Fibroblast of skin of back (primary cell): ENCODE data around the gene LRRC75A.
A peak's percentile ranks its signal among the peaks of the same experiment; 100 is the strongest.
"Not testable (repeated sequence)": the region's sequence is repeated elsewhere in the genome, so short reads cannot be mapped to it uniquely, and the experiment has no call there.

Experiments
- DNase-seq: peaks from one replicate; pipeline ENCODE4 v3.0.0-alpha.2; 2013

Gene LRRC75A

GRCh38 chr17:16449121-16449570 is 42.8 kb downstream of the LRRC75A start:
- peak; percentile 53 for DNase-seq

- no peak for DNase-seq
Measured at GRCh38 chr17:16448490-16448889, 43.5 kb downstream of the LRRC75A start.

DNA sequence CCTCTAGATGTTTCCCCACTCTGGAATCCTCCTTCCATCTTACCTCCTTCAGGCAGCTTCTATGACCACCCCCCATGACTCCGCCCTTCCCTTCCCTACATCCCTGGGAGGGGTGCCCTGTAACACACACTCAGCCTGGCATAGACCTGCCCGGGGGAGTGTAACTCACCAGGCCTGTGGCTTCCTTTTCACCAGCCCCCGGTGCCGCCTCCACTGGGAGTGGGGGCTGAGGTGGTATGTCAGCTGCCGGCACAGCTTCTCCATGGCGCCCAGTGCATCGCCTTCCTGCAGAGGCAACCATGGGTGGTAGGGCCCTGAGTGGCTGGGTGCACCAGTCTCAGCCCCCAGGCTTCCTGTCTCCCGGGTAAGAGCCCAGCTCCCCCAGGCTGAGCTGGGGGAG is 44.3 kb downstream of the LRRC75A start:
- DNase-seq, result no peak

GRCh38 chr17:16446338-16446983 is 45.5 kb downstream of the LRRC75A start:
- DNase-seq, result no peak

DNA sequence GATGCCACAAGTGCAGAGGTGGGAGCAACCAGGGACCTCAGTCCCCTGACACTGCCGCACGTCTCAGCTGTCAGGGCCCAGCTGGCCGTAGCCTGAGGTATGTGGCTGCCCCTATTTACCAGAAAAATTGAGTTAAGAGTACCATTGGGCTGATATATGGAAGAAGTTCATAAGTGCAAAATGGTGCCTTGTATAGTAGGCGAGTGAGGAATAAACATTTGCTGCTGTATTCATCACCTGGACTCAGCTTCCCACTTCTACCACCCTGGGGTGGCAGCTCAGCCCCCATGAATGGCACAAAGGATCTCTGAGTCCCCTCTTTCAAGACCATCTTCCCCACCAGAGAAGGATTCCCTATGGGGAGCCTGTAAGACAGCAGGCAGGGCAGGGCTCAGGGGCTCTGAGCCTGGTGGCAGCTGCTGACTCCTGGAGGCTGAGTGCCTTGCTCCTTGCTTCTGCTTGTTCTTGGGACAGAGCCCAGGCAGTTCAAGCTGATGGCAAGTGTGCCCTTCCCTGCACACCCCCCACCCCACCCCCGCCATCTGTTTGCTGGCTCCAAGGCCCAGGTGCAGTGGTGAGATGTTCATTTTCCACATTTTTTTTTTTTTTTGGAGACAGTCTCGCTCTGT is 47.6 kb downstream of the LRRC75A start:
- no peak for DNase-seq

DNA sequence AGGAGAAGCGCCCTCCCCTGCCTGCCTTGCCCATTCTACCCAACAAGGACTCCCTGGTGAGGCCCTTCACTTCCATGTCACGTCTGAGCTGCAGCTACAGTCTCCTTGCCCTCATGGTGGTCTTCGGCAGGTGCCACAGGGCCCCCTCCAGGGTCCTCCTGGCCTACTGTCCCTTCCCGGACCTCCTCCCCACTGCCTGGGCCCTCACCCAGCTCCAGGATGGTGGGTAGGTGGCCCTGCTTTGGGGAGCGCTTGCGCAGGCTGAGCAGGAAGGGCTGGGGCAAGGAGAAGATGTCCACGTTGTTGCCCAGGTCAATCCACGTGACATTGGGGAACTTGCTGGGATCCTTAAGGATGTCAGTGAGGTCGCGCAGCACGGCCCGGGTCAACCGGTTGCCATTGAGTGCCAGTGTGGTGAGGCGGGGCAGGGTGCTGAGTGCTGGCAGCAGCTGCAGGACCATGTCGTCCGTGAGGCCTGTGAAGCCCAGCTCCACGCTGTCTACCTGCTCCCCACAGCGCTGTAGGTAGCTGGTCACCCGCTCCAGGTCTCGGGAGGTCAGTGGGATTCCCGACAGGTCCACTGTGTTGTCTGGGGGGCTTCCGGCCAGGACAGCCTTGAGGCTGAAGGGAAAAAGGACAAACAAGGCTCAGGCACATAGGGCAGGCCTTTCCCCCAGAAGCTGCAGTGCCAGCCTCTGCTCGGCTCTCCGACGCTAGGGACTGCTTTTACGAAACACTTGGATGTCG is 48.3 kb downstream of the LRRC75A start:
- DNase-seq, result no peak

GRCh38 chr17:16442594-16443510 is 49.1 kb downstream of the LRRC75A start:
- no peak for DNase-seq

GRCh38 chr17:16442141-16442540 is 49.9 kb downstream of the LRRC75A start:
- no peak for DNase-seq

GRCh38 chr17:16440901-16441629 is 50.9 kb downstream of the LRRC75A start:
- no peak for DNase-seq

DNA sequence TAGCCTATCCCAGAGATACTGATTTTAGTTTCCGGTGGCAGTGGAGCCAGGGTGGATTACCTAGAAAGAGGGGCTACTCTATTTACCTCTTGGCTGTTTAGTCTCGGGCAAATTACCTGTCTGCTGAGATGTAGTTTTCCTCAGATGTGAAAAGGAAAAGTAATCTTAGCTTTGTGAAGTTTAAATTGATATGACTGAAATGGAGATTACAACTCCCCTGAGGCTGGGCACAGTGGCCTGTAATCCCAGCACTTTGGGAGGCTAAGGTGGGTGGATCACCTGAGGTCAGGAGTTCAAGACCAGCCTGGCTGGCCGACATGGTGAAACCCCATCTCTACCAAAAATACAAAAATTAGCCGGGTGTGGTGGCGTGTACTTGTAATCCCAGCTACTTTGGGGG is 51.6 kb downstream of the LRRC75A start:
- not testable (repeated sequence) for DNase-seq

DNA sequence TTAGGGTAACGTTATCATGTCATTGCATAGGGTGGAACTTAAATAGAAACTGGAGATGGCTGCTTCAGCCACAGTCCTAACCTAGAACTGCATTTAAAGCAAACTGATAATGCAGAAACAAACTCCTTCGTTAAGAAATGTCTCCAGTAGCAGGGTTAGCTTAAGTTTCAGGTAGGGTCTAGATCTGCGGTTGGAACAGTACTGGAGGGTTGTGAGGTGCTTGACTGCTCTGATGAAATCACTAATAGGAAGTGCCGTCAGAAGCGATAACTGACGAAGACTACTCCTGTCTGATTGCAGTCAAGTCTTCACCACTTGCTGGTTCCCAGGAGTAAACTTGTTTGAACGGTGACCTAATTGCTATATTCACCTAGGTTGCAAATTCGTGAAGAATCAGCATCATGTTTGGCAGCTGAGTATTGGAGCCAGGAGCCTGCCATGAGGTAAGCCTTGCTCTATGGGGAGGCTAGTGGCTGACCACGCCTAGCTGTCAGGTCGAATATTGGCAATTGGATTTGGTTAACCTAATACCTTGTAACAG is 52.1 kb downstream of the LRRC75A start:
- DNase-seq, result no peak

DNA sequence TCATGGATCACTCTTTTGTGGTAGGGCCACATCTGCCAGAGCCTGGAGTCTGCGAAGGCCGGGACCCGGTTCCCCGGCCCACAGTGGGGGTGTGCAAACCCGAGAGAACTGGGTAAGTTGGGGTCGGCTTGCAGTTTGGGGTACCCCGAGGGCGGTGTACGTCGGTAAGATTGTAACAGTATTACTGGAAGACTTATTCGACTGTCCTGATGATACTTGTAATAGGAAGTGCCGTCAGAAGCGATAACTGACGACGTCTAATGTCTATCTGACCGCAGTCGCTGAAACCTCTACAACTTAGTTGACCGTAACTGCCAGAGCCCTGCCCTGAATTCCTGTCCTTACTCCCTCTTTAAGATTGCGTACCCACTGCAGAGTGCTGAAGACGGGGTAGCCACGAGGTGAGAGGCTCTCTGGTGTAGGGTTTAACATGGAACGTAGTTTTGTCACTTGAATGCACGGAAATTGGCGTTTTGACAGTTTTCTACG is 52.6 kb downstream of the LRRC75A start:
- DNase-seq, result no peak

DNA sequence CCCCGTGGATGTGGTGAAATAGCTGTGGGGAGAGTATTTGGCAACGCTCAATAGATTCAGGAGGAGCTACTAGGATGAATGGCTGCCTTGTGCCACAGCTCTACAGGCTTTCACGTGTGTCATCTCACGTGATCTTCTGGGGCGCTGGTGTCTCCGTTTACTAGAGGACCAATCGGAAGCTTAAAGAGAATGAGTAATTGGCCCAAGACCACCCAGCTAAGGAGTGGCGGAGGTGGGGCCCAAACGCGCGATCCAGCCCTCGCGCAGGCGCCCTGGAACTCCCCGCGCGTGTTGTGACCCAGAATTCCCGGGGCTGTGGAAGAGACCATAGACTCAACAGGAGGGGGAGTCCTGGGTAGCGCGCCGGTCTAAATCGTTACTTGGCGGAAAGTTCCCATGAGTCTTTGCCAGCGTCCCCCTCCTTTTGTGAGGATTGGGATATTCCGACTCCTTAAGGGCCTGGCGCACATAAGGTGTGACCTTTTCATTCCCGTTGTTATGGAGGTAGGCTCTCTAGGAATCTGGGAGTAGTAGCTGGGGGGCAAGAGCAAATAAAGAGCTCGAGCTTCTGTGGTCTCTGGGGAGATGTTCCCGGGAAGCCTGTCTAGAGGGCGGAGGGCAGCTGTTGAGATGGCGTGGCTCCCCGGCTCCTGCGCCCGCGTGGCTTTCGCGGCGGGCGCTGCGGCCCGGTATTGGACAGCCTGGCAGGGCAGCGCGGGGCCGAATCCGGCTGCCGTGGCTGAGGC is 53.3 kb downstream of the LRRC75A start:
- DNase-seq, result peak; percentile 99

- no peak for DNase-seq
Measured at GRCh38 chr17:16438173-16438556, 53.8 kb downstream of the LRRC75A start.

- no peak for DNase-seq
Measured at GRCh38 chr17:16437083-16437482, 54.9 kb downstream of the LRRC75A start.

DNA sequence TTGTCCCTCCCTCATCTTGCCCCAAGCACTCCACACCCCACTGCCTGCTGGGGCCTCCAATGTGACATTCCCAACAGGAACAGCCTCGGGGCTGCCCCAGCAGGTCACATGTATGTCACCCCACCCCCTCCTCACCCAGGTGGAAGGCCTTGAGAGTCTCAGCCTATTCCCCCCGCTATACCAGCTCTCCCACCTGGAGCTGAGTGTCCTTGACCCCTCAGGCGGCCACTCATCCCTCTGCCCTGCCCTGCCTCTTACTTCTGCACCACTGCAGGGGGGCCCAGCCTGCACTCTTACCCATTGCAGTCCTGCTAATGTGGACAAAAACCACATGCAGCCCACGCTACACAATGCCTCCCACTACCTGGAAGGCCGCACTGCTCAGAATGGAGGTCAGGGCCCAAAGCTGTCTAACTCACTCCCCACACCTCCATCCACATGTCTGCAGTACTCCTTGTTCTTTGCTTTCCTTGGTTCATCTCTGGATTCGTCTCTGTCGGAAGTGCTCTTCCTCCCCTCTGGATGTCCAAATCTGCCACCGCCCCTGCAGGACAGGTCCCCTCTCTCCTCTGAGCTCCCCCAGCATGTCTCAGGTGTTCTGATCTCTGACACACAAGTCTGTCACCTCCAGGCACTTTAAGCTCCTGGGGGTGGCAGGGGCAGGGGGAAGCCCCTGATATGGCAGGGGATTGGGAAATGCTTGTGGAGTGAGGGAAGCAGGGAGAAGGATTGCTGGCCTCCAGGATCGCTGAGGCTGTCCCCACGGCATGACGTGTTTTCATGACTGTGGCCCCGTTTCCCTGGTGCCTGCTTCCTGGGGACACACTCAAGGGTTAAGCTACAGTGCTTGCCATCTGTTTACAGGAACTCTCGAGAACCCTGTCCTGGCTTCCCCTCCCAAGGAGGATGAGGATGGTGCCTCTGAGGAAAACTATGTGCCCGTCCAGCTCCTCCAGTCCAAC is 55.8 kb downstream of the LRRC75A start:
- DNase-seq, result no peak

DNA sequence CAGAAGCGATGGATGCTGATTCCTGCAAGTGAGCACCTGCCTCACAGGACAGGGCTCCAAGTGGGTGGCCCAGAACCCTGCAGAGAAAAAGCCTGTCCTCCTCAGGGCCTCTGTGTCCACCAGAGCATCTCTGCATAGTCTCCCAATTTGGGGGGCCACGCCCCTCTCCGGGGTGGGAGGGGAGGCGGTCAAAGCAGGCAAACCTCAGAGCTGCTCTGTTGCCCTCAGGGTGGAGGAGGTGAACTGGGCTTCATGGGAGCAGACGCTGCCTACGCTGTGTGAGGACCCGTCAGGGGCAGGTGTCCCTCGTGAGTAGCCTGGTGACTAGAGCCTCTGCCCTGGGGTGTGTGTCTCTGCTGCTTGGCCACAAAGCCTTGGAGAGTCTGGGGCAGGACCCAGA is 57.3 kb downstream of the LRRC75A start:
- DNase-seq, result no peak

DNA sequence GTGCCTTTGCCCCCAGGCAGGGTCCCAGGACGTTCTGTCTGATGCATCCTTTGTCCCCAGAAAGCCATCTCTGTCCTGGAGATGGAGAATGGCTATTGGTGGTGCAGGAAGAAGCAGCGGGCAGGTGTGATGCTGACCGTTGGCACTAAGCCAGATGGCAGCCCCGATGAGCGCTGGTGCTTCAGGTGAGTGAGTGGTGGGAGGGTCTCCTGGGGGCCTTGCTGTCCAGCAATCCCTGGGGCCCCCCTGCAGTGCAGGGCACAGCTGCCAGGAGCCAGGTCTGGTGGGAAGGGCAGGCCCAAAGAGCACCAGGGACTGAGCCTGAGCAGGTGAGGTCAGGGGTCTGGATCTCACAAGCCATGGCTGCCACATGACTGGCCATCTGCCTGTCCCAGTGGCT is 58.5 kb downstream of the LRRC75A start:
- DNase-seq, result no peak

DNA sequence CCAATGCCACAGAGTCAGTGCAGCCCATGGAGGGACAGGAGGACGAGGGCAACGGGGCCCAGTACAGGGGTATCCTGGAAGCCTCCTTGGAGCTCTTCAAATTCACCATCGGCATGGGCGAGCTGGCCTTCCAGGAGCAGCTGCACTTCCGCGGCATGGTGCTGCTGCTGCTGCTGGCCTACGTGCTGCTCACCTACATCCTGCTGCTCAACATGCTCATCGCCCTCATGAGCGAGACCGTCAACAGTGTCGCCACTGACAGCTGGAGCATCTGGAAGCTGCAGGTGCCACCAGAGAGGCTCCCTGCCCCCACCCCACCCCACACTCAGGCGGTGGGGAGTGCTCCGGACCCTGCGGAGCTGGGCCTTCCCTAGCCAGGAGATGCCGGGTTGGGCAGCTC is 60.0 kb downstream of the LRRC75A start:
- DNase-seq, result no peak

GRCh38 chr17:16430650-16431049 is 61.3 kb downstream of the LRRC75A start:
- no peak for DNase-seq
